GM18870 (cell line): ENCODE results near the gene TRIM2.

Experiments
- ATAC-seq: cut with Tn5 transposase; IDR thresholded peaks from one replicate; pipeline ENCODE4 v1.9.1; 2021; ENCODE audit warnings: moderate library complexity; ENCODE audit not compliant: unreplicated experiment

The TRIM2 gene

DNA sequence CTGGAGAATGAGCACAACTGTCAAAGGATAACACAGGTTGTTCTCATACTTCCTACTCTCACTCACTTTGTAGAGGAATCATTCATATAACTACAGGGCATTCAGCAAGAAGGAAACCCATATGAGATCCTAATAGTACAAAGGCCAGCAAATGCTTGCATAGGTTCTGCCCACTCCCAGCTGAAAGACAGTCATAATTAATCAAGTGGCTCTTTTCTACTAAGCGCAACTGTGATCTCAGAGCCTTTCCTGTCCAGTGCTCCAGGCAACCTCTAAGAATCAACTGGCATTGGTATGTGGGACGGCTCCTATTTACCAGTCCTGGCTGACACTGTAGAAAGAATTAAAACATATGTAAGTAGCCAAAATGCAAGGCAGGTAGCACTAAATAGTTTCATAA, 121.3 kb downstream of the TRIM2 start:
- ATAC-seq, result no peak

DNA sequence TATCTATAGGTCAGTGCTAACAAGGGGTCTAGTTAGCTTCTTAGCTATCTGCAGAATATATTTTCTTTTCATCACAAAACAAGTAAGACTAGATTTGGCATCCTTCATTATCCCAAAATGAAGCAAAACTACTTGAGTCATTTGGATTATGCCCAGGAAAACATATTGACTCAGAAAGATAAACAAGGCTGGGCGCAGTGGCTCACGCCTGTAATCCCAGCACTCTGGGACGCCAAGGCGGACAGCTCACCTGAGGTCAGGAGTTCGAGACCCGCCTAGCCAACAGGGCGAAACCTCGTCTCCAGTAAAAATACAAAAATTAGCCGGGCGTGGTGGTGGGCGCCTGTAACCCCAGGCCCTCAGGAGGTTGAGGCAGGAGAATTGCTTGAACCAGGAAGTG, 122.3 kb downstream of the TRIM2 start:
- ATAC-seq, result no peak

DNA sequence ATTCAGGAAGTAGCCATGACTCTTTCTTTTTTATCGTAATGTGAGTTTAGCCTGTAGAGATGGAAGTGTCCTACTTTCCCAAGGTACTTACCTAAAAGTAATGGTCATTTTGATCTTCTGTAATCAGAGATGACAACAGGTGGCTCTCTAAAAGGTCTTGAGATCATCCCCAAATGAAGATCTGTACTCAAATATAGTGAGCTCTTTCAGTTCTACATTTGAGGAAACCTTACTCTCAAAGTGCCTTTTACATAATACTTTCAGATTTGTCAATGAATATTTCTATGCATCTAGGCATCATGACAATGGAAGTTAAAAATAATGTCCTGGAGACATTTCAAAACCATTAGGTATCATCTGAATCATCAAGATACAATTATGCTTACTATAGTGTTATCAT, 123.0 kb downstream of the TRIM2 start:
- no peak for ATAC-seq

DNA sequence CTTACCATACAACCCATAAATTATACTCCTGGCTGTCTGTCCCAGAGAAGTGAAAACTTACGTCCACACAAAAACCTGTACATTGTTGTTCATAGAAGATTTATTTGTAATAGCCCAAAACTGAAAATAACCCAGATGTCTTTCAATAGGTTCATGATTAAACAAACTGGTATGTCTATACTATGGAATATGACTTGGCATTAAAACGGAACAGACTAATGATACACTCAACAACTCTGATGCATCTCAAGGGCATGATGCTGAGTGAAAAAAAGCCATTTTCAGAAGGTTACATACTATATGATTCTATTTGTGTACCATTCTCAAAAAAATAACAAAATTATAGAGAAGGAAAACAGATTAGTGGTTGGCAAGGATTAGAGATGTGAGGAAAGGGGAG, 128.7 kb downstream of the TRIM2 start:
- ATAC-seq, result no peak

DNA sequence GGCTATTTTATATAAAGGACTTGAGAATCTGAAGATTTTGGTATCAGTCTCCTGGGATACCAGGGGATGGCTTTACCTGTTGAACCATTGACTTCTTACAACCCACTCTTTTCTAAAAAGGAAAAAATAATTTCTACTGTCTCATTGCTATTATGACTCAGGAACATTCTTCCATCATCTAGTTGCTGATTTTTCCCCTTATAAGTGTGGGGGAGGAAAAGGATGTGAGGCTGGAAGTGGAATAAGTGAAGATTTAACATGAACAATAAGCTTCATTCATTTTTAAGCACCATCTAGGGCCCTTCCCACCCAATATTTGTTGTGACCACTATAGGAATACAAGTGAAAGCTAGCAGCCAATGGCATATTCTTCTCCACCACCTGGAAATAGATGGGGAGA, 129.6 kb downstream of the TRIM2 start:
- no peak for ATAC-seq

DNA sequence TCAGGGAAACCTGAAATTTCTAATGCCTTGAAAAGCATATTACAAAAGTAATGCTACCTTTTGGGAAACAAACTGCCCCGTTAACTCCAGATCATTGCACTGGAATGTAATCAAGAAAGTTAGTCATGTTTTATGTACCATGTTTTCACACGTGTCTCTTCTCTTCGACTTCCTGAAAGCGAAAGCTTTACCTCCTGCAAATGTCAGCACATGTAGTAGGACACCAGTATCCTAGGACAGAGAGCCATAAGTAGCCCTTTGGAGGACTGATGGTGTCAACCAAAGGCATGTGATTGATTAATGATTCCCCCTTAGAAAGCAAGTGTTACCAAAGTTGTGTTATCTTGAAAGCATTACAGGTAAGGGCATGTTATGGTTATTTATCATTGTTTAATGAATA, 131.4 kb downstream of the TRIM2 start:
- ATAC-seq, result no peak

DNA sequence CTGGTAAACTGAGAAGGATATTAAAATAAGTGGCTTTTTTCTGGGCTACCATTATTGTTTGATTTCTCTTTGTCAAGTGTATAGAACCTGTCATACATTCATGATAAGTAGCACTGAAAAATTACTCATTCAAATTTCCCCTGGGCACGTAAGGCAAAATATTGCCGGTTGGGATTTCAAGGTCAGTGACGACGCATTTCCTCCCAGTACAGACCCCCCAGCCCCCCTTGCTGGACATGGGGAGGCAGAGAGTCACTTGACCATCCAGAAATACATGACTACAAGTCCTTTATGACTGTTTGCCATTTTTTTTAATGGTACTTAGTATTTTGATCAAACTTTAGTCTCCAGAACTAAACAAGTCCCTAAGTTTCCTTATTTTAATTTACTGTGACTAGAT, 133.4 kb downstream of the TRIM2 start:
- ATAC-seq, result no peak

DNA sequence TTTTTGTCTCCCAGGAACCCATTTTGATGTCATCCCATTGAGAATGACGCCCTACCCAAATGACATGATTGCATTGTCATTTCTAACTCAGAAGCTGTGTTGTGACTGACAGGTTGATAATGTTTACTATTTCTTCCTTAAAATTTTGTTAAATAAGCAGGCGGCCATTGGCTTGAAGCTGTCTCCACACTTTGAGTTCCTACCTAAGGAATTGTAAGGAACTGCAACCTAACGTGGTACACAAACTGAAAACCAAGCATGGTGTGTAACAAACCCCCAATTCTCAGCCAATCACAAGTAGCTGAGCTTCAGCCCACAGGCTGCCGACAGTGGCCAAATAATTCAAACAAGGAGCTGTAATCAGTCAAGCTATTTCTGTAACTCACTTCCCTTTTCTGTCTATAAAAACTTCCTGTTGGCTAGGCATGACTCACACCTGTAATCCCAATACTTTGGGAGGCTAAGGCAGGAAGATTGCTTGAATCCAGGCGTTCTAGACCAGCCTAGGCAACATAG, 137.4 kb downstream of the TRIM2 start:
- ATAC-seq, result no peak

DNA sequence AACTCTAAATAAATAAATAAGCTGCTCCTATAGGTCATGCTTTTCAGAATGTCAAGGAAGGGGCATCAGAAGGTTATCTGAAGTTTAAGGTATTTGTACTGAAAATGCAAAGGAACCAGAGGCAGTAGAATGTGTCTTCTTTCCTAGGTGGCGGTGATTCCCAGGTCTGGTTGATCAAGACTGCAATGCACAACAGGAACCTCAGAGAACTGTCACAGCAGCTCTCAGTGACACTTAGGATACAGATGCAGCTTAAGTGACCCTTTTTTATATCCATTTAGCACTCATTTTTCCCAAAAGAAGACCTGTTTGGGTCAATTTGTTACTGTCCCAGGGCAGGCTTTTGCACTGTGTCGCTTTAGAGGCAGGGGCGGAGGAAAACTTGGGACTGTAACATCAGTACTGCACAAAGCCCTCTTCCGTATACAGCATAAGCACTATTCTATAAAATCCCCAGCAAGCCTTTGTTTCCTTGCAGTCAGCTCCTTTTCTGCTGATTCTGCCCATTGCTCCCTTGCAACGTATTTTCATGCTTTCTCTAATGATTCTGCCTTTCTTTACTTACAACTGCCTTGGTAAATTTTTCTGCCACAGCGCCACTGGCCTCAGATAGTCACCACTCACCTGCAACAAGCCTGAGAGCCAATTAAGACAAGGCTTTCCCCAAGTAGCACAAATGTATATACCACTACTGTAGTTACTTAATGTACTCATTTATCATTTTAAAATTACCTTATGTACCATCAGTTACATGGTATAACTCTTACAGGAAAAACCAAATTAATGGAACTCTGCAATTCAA, 138.7 kb downstream of the TRIM2 start:
- ATAC-seq, result no peak

DNA sequence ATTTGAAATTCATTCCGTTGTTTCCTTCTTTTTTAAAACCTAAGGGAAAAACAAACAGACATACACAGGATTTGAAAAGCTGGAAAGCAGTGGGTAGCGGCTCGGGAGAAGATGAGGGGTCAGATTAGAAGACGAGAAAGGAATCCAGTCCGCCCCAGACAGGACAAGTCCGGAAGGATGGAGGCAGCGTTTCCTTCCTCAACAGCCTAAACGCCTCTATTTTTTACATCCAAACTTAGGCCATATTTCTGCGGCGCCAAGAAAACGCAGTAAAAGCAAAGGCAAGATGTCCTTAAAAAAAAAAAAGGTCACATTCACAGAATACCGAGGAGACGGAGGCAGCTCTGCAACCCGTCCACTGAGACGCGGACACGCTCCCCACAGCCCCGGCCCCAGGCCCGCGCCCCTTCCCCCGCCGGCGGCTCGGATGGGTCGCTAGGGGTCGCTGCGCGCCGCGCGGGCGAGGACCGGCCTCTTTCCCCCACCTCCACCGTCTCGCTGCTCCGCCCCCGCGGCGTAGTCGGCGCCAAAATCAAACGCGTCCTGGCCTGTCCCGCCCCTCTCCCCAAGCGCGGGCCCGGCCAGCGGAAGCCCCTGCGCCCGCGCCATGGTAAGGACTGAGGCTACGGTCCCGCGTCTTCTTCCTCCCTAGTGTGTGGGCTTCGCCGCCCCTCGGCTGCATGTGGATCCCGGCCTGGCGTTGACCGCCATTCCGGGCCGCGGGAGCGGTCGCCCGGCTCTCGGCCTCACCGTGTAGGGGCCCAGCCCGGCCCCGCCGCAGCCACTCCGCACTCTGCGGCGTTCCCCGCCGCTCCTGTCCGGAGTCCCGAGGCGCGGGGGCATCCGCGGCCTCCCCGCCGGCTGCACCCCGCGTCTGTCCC, 140.1 kb downstream of the TRIM2 start, which contains the start of gene MND1:
MND1 (plus strand) TSS at position 558 of the 881 bp plus-strand sequence; CDS start at position 608, 50 bp downstream.
- peak; percentile 45 for ATAC-seq

DNA sequence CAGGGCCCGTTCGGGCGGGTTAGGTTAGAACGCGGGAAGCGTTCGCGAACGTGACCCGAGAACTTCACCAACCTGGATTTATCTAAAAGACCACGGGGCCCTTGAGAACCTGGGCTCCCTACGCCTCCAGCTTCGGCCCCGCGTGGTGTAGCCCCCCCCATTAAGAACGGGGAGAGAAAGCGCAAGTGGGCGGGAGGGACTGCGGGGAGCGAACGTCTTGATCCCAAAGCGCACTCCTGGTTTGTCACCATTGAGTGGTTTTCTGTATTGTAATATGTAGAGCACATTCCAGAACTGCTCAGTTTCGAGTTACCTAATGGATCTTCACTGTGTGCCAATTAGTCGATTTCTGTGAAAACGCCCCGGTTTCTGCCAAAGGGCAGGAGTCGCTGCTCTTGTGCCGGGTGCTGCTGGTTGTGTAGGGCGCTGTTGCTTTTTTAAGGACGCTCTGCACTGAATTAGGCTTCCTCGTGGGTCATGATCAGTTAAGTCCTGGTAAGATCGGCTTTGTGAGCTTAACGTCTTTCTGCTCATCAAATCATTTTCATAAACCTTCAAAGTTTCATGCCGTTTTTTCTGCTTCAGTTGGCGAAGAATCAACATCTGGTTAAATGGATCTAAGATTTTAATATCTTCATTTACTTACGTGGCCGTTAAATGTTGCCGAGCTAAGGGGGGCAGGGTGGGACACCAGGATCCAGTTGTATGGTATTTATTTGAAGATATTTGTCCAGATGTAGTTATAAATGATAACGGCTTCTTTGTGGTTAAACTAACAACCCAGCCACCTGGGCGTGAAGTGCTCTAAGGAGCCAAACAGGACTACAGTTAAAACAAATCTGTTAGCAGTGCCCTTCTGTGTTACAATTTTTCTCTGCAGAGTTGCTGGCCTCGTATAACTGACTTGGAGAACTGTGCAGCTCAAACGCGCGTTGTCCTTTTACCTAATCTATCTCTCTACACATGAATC, 141.1 kb downstream of the TRIM2 start:
- ATAC-seq, result peak; percentile 3

DNA sequence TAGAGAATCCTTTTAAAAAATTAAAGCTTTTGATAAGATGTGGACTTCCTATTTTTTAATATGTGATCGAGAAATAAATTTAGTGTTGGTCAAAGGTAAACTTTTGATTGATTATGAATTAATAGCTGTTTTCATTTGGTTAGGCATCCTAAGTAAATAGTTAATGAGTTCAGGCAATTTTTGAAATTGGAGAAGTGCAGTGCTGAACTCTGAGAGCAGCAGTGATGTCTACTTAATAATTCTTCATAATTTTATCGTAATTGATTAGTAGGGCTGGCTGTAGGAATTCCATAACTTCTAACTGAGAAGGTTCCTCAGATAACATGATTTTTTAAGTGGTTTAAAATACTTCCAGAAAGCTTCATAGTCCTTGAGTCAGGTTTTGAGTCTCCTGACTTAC, 141.8 kb downstream of the TRIM2 start:
- no peak for ATAC-seq

DNA sequence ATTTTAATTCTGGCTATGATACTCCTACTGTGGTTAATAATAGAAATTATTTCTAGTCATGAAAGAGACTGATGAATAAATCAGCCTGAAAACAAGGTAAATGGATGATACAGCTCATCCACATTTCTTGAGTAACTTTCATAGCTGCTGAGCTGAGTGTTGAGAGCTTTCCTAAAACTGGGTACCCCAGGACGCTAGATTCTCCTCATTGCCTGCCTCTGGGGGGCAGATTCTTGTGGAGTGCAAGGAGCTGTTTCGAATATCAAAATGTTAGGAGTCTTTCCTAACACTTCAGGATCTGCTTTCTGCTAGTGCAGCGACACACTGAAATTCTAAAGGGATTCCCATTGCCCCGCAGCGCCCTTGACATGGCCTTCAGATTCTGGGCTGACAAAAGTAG, 142.3 kb downstream of the TRIM2 start:
- no peak for ATAC-seq

DNA sequence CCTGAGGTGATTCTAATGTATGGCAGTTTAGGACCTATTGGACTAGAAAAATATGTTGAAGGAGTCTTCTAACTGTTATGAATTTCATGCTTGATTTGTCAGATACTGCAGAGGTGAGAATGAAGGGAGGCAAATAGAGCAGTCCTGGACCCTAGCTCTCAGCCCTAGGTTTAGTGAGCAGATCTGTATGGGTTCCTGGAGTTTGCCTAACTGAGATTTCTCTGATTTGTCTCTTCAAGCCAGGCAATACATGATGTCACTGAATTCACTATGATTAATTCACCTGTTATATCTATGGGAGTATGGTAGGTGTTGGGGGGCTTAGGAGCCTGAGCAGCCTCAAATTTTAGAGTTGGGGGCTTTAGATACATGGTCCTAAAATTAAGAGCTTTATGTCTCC, 142.9 kb downstream of the TRIM2 start:
- no peak for ATAC-seq

DNA sequence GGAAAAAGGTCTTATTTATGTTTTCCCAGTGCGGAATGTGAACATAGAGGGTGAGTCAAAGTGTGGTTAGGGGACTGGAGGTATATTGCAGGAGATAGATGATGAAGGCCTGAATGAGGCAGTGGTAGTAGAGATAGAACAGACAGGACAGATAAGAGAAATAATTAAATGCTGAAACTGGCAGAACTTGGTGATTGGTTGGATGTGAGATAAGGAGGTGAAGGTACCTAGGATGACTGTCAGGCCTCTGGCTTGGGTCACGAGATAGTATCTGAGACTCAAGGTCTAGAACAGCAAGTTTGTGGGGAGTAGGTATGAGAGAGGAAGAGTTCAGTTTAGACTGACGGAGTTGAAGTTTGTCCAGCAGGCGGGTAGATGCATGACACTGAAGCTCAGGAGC, 143.8 kb downstream of the TRIM2 start:
- no peak for ATAC-seq

DNA sequence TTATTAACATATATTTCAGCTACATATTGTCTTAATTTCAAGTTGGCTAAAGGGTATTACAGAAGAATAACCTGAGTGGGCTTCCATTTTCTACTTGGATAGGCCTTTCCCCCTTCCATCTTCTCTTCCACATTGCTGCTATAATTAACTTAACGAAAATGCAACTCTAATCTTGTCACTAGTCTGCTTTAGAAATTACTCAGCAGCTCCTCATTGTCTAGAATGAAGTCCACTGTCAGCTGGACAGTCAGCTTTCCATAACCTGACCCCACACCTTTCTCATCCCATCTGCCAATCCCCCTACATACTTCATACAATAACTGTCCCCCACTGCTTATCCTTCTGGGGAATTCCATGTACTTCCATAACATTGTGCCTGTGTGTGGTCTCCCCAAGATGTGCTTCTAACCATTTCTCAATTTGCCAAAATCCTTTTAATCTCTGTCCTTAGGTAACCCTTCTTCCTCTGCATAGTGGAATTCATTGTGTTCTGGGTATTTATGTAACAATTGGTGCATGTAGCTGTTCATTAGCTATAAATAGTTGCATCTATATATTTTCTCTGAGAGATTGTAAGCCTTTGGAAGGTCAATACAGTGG, 145.1 kb downstream of the TRIM2 start:
- no peak for ATAC-seq

DNA sequence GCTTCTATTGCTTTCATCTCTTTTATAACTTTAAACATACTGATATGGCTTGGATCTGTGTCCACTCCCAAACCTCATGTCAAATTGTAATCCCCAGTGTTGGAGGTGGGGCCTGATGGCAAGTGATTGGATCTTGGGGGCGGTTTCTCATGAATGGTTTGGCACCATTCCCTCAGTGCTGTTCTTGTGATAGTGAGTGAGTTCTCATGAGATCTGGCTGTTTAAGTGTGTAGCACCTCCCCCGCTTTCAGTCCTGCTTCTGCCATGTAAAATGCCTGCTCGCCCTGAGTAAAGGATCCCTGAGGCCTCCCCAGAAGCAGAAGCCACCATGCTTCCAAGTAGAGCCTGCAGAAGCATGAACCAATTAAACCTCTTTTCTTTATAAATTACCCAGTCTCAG, 157.9 kb downstream of the TRIM2 start:
- no peak for ATAC-seq

DNA sequence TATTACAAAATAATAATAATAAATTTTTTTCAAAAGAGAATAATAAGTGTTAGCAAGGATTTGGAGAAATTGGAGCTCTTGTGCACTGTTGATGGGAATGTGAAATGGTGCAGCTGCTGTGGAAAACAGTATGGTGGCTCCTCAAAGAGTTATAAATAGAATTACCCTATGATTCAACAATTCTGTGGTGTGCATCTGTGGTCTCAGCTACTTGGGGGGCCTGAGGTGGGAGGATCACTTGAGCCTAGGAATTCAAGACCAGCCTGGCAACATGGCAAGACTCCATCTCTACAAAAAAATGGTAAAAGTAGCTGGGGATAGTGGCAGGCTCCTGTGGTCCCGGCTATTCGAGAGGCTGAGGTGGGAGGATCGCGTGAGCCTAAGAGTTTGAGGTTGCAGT, 159.8 kb downstream of the TRIM2 start:
- ATAC-seq, result no peak

DNA sequence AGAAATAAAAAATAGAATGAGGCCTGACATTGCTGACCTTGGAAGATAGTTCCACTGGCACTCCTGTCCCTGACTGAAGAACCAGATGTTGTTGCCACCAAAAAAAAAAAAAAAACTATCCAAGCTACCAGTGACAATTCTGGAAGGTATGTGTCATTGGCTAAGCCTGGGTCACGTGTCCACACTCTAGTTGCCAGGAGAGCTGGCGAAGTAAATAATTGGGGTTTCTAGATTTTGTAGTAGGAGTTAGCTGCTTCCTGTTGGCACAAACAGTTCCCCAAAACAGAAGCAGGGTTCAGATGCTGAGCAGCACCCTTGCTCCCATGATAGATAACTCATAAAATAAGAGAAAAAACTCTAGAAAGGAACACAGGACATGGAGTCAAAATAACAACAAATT, 160.8 kb downstream of the TRIM2 start:
- ATAC-seq, result no peak

DNA sequence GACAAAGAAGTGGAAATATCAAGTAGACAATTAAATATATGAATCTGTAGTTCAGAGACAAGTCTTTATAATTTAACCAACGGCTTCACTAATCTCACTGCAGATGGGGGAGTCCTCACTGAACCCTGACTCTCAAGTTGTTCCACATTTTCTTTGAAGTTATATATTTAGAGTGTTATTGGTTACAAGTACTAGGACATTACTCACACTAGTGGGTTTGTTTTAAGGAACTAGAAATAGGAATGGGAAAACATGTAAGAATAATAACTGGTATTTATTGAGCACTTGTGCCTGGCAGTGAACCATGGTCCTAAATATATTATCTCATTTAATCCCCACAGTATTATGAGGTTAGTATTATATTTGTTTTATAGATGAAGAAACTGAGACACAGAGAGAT, 162.2 kb downstream of the TRIM2 start:
- ATAC-seq, result no peak
